Neuronal stem cell (in vitro differentiated cells): ENCODE measurements around the gene BPIFB1.

Experiments
- DNase-seq: peaks from one replicate; pipeline ENCODE4 v3.0.0-alpha.2; 2013; ENCODE audit warnings: low spot score
- H2AFZ ChIP-seq: one replicate; pipeline ENCODE4 v1.6.1; 2013; ENCODE audit warnings: mild to moderate bottlenecking, low read length, inconsistent platforms
- H2AK5ac ChIP-seq: 2 replicates; pipeline ENCODE4 v1.6.1; 2013; ENCODE audit warnings: low read depth, mild to moderate bottlenecking, inconsistent platforms, low read length, moderate library complexity, mixed read lengths
- H2BK120ac ChIP-seq: 2 replicates; pipeline ENCODE4 v1.6.1; 2013; ENCODE audit warnings: low read depth, mild to moderate bottlenecking, inconsistent platforms, low read length, moderate library complexity, mixed read lengths
- H2BK12ac ChIP-seq: one replicate; pipeline ENCODE4 v1.6.1; 2013; ENCODE audit warnings: low read length, inconsistent platforms
- H2BK15ac ChIP-seq: 2 replicates; pipeline ENCODE4 v1.6.1; 2013; ENCODE audit warnings: mild to moderate bottlenecking, low read length, inconsistent platforms, mixed read lengths
- H2BK5ac ChIP-seq: one replicate; pipeline ENCODE4 v1.6.1; 2013; ENCODE audit warnings: inconsistent platforms, mild to moderate bottlenecking, low read length, moderate library complexity
- H3K14ac ChIP-seq: one replicate; pipeline ENCODE4 v1.6.1; 2013; ENCODE audit warnings: low read length, inconsistent platforms
- H3K18ac ChIP-seq: 2 replicates; pipeline ENCODE4 v1.6.1; 2013; ENCODE audit warnings: low read length, inconsistent platforms
- H3K23ac ChIP-seq: 2 replicates; pipeline ENCODE4 v1.6.1; 2013; ENCODE audit warnings: low read depth, mild to moderate bottlenecking, mixed read lengths, low read length, inconsistent platforms; ENCODE audit not compliant: poor library complexity
- H3K27ac ChIP-seq: replicated peaks from 3 replicates; pipeline ENCODE4 v1.5.1; 2013; ENCODE audit warnings: low read length, inconsistent platforms
- H3K27me3 ChIP-seq, 3 experiments: 2 replicates each; pipeline ENCODE4 v1.6.1; 2013; ENCODE audit warnings: low read length in 3 of 3, mild to moderate bottlenecking in 2 of 3, inconsistent platforms in 1 of 3, low read depth in 1 of 3, mixed read lengths in 1 of 3, moderate library complexity in 1 of 3; ENCODE audit not compliant: control insufficient read depth in 3 of 3, insufficient read depth in 3 of 3
- H3K36me3 ChIP-seq, 2 donors: replicated peaks in 1 of 2; 2 replicates each; pipeline ENCODE4 v1.6.1; 2013; ENCODE audit warnings: low read length in 2 of 2; ENCODE audit not compliant: control insufficient read depth in 2 of 2, insufficient read depth in 2 of 2
- H3K4ac ChIP-seq: 2 replicates; pipeline ENCODE4 v1.6.1; 2013; ENCODE audit warnings: inconsistent platforms, mild to moderate bottlenecking, low read length, moderate library complexity
- H3K4me1 ChIP-seq, 2 donors: 1 replicate in 1 of 2; 2 replicates in 1 of 2; pipeline ENCODE4 v1.6.1; 2013; ENCODE audit warnings: low read length in 2 of 2, low read depth in 1 of 2; ENCODE audit not compliant: control insufficient read depth in 2 of 2, insufficient read depth in 1 of 2
- H3K4me2 ChIP-seq: one replicate; pipeline ENCODE4 v1.6.1; 2013; ENCODE audit warnings: mild to moderate bottlenecking, low read length, inconsistent platforms; ENCODE audit not compliant: insufficient read depth, poor library complexity, severe bottlenecking
- H3K4me3 ChIP-seq, 2 donors: 2 replicates each; pipeline ENCODE4 v1.5.1; 2013; ENCODE audit warnings: low read length in 2 of 2, mild to moderate bottlenecking in 2 of 2, inconsistent platforms in 1 of 2, moderate library complexity in 1 of 2
- H3K79me1 ChIP-seq: one replicate; pipeline ENCODE4 v1.6.1; 2013; ENCODE audit warnings: low read depth, mild to moderate bottlenecking, inconsistent platforms, low read length, moderate library complexity
- H3K9ac ChIP-seq: one replicate; pipeline ENCODE4 v1.6.1; 2013; ENCODE audit warnings: mild to moderate bottlenecking, low read depth, low read length, inconsistent platforms; ENCODE audit not compliant: poor library complexity
- H3K9me3 ChIP-seq, 2 donors: replicated peaks in 1 of 2; 2 replicates each; pipeline versions ENCODE3 to v1.6.1; 2013; ENCODE audit warnings: low read length in 2 of 2, mild to moderate bottlenecking in 2 of 2, inconsistent platforms in 1 of 2, low read depth in 1 of 2, mixed read lengths in 1 of 2, moderate library complexity in 1 of 2; ENCODE audit not compliant: control insufficient read depth in 2 of 2, insufficient read depth in 1 of 2
- H4K8ac ChIP-seq: one replicate; pipeline ENCODE4 v1.6.1; 2013; ENCODE audit warnings: low read depth, mild to moderate bottlenecking, inconsistent platforms, low read length, moderate library complexity
- H4K91ac ChIP-seq: one replicate; pipeline ENCODE4 v1.6.1; 2013; ENCODE audit warnings: low read length, low read depth, mild to moderate bottlenecking, inconsistent platforms; ENCODE audit not compliant: poor library complexity
- WGBS, 2 donors: extraction: QIAGEN DNeasy Blood & Tissue Kit; methylation state at CpG; one replicate each; pipeline ENCODE4 v1.1.7; 2013; ENCODE audit warnings: missing lambda C conversion rate in 2 of 2, mixed read lengths in 1 of 2; ENCODE audit not compliant: insufficient read length in 2 of 2, insufficient replicate concordance in 1 of 2; ENCODE audit errors: extremely low coverage in 2 of 2; 5-methylcytosine and 5-hydroxymethylcytosine counted together

The BPIFB1 gene

DNA sequence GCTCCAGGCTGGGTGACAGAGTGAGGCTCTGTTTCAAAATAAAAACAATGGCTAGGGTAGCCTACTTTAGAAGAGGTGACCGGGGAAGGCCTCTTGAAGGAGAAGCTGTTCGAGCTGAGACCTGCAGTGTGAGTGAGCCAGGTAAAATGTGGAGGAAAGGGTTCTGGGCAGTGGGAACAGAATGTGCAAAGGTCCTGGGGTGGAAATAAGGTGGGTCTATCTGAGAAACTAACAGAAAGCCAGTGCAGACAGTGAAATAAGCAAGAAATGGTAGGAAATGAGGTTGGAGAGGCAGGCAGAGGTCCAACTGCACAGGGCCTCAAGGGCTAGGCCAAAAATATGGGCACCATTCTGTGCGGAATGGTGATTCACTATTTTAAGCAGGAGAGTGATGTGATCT, 53.4 kb downstream of the BPIFB1 start:
- no CpG with 5 or more reads among the region's 3 CpGs for WGBS, 2 donors
- H3K36me3 ChIP-seq = no peaks in the 10 kb centered on the region
- no peak overlapping the region for H3K18ac ChIP-seq
- H3K27ac ChIP-seq = no peak overlapping the region
- H3K4me1 ChIP-seq = peaks cover 7 to 11% of the 10 kb centered on the region in 2 donors
- no peak overlapping the region for H3K14ac ChIP-seq
- no peak overlapping the region for H3K23ac ChIP-seq
- no peak overlapping the region for H2BK120ac ChIP-seq
- H4K8ac ChIP-seq = no peak overlapping the region
- H4K91ac ChIP-seq = no peak overlapping the region
- H3K27me3 ChIP-seq = peaks cover 0 to 16% (median 0%) of the 10 kb centered on the region in 3 experiments
- no peak overlapping the region for H2AFZ ChIP-seq
- no peak overlapping the region for H3K4me3 ChIP-seq
- no peak overlapping the region for H2BK12ac ChIP-seq
- H3K9me3 ChIP-seq = no peaks in the 10 kb centered on the region
- no peak overlapping the region for H3K4ac ChIP-seq
- no peak overlapping the region for H2AK5ac ChIP-seq
- H2BK5ac ChIP-seq = no peak overlapping the region
- no peak overlapping the region for H2BK15ac ChIP-seq
- no peak for DNase-seq
- no peak overlapping the region for H3K4me2 ChIP-seq
- no peak overlapping the region for H3K9ac ChIP-seq
- no peaks in the 10 kb centered on the region for H3K79me1 ChIP-seq

DNA sequence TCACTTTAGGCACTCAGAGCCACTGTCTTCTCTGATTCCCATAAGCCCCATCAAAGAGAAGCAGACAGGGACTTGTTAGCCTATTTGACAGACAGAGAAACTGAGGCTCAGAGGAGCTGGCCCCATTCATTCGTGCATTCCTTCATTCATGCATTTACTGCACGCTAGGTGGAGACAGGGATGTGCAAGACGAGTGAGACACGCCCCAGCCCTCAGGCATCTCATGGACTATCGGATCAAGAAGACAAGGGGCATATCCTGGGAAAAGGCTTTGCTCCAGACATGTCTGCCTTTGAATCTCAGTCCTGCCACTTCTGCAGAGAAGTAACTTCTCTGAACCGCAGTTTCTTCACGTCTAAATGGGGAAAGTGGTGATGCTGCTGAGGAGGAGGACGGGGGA, 54.1 kb downstream of the BPIFB1 start:
- no peak overlapping the region for H4K8ac ChIP-seq

DNA sequence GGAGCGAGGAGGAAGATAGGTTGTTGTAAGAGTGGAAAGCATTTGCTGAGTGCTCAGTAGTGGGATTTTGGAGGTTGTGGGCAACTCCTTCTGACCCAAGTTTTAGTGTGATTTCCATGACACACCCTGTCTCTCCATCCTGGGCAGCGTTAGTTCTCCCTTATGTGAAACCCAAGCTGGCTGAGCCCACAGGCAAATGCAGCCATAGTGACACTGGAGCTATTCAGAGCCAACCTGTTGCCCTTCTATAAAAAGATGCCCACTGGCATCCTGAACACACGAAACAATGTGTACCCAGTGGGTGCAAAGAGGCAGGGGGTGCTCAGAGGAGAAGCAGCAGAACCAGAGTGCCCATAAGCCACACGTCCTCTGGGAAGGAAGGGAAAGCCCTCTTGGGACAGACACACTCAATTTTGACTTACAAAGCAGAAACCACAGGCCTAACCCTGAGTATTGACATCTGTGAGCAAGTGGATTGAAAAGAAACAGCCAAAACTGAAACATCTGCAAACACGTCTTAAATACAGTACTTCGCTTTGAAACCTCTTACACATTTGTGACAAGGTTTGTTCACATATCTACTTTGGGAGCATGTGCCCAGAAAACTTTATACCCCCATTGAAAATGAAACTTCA, 54.6 kb downstream of the BPIFB1 start:
- no peak overlapping the region for H4K91ac ChIP-seq
- no peak overlapping the region for H3K4me2 ChIP-seq
- H3K36me3 ChIP-seq = no peaks in the 10 kb centered on the region
- H3K14ac ChIP-seq = no peak overlapping the region
- no peak for DNase-seq
- H2AK5ac ChIP-seq = no peak overlapping the region
- no peaks in the 10 kb centered on the region for H3K79me1 ChIP-seq
- no peak overlapping the region for H2BK5ac ChIP-seq
- peaks cover 7 to 10% of the 10 kb centered on the region in 2 donors for H3K4me1 ChIP-seq
- H2BK120ac ChIP-seq = no peak overlapping the region
- no peak overlapping the region for H3K27ac ChIP-seq
- H3K9ac ChIP-seq = no peak overlapping the region
- H3K4ac ChIP-seq = no peak overlapping the region
- H3K18ac ChIP-seq = peak overlapping the region; percentile 33
- H2BK12ac ChIP-seq = no peak overlapping the region
- H3K9me3 ChIP-seq = no peaks in the 10 kb centered on the region
- no peak overlapping the region for H2AFZ ChIP-seq
- 100% methylated on average over 1 of the region's 6 CpGs; no CpG with 5 or more reads in 1 of the 2 donors for WGBS, 2 donors
- H3K27me3 ChIP-seq = peaks cover 0 to 10% (median 0%) of the 10 kb centered on the region in 3 experiments
- H3K23ac ChIP-seq = no peak overlapping the region
- H4K8ac ChIP-seq = no peak overlapping the region
- H2BK15ac ChIP-seq = no peak overlapping the region
- H3K4me3 ChIP-seq = no peak overlapping the region

More for the DNA sequence above, 54.1 kb downstream of the BPIFB1 start:
- DNase-seq = no peak
- Histone ChIP-seq H3K4me2 (no peak overlapping the region), H3K4ac (no peak overlapping the region), H3K9me3 (no peaks in the 10 kb centered on the region), H3K23ac (no peak overlapping the region), H2BK5ac (no peak overlapping the region), H3K4me1 (peaks cover 7 to 10% of the 10 kb centered on the region in 2 donors), H2BK15ac (no peak overlapping the region), H2BK12ac (no peak overlapping the region), H4K91ac (no peak overlapping the region), H3K36me3 (no peaks in the 10 kb centered on the region), H2BK120ac (no peak overlapping the region), H3K14ac (no peak overlapping the region), H3K4me3 (no peak overlapping the region), H2AFZ (no peak overlapping the region), H3K27ac (no peak overlapping the region), H3K18ac (no peak overlapping the region), H2AK5ac (no peak overlapping the region), H3K27me3 (peaks cover 0 to 11% (median 0%) of the 10 kb centered on the region in 3 experiments), H3K79me1 (no peaks in the 10 kb centered on the region), H3K9ac (no peak overlapping the region)
- WGBS, 2 donors = no CpG with 5 or more reads among the region's 8 CpGs

DNA sequence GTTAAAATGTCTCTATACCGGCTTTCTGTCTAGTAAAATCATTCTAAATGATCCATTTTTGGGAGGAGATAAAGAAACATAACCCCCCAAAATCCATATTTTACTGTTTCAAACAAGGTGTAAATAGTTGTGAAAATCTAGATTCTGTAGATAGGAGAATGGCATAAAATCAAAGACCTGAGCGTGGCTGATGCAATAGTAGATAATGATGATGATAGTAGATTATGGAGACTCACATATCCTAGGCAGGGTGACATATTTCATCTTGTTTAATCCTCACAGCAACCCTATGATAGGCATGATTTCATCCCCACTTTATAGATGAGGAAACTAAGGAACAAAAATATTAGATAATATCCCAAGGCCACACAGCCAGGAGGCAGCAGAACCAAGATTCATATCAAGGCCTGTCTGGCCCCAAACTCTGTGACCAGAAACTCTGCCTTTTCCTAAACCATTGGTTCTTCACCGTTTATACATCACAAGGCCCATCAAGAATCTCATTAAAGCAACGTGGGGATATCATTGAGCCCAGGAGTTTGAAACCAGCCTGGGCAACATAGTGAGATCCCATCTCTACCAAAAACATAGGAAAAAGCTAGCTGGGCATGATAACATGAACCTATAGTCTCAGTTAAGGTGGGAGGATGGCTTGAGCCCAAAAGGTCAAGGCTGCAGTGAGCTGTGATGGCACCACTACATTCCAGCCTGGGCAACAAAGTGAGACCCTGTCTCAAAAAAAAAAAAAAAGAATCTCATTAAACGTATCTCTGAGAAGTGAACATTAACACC, 55.6 kb downstream of the BPIFB1 start:
- H3K36me3 ChIP-seq = no peaks in the 10 kb centered on the region
- no peak overlapping the region for H3K27ac ChIP-seq
- H3K4me1 ChIP-seq = peaks cover 7 to 10% of the 10 kb centered on the region in 2 donors
- H2BK5ac ChIP-seq = no peak overlapping the region
- no peak for DNase-seq
- no peak overlapping the region for H3K4me2 ChIP-seq
- H4K91ac ChIP-seq = no peak overlapping the region
- H3K14ac ChIP-seq = no peak overlapping the region
- no peaks in the 10 kb centered on the region for H3K9me3 ChIP-seq
- H4K8ac ChIP-seq = no peak overlapping the region
- WGBS, 2 donors = no CpG with 5 or more reads among the region's 5 CpGs
- H2BK120ac ChIP-seq = no peak overlapping the region
- H3K4me3 ChIP-seq = no peak overlapping the region
- H3K23ac ChIP-seq = no peak overlapping the region
- H2BK15ac ChIP-seq = no peak overlapping the region
- no peak overlapping the region for H3K4ac ChIP-seq
- H3K27me3 ChIP-seq = peaks cover 0 to 5% (median 0%) of the 10 kb centered on the region in 3 experiments
- no peak overlapping the region for H3K9ac ChIP-seq
- H3K18ac ChIP-seq = no peak overlapping the region
- no peak overlapping the region for H2AK5ac ChIP-seq
- H2AFZ ChIP-seq = no peak overlapping the region
- no peaks in the 10 kb centered on the region for H3K79me1 ChIP-seq
- H2BK12ac ChIP-seq = no peak overlapping the region
